Mesodermal cell (in vitro differentiated cells): ENCODE data around the gene MRPL39.

Experiments used
- H3K27ac ChIP-seq: 2 replicates; pipeline ENCODE4 v1.7.0; 2013; ENCODE audit warnings: mild to moderate bottlenecking, low read depth, low read length, moderate library complexity; ENCODE audit not compliant: severe bottlenecking
- H3K36me3 ChIP-seq: 2 replicates; pipeline ENCODE4 v1.7.1; 2013; ENCODE audit warnings: mild to moderate bottlenecking, low read length, moderate library complexity; ENCODE audit not compliant: control insufficient read depth, insufficient read depth
- H3K4me1 ChIP-seq: one replicate; pipeline ENCODE4 v1.7.1; 2013; ENCODE audit warnings: mild to moderate bottlenecking, low read length; ENCODE audit not compliant: insufficient read depth, control insufficient read depth, poor library complexity, severe bottlenecking
- H3K4me3 ChIP-seq: 2 replicates; pipeline ENCODE4 v1.7.0; 2013; ENCODE audit warnings: low read length, control low read depth, mild to moderate bottlenecking; ENCODE audit not compliant: insufficient read depth, poor library complexity, severe bottlenecking; ENCODE audit errors: extremely low read depth
- H3K9me3 ChIP-seq: 2 replicates; pipeline ENCODE4 v1.7.1; 2013; ENCODE audit warnings: mild to moderate bottlenecking, low read length, moderate library complexity; ENCODE audit not compliant: control insufficient read depth
- WGBS, 2 experiments: methylation state at CpG; one replicate each; pipeline ENCODE4 v1.1.5; 2013; ENCODE audit warnings: missing lambda C conversion rate in 2 of 2; ENCODE audit not compliant: insufficient coverage in 2 of 2; 5-methylcytosine and 5-hydroxymethylcytosine counted together

The MRPL39 gene

GRCh38 chr21:25579226-25580013 lies 27.9 kb downstream of the MRPL39 start:
- no peak overlapping the region for H3K27ac ChIP-seq
- no peaks in the 10 kb centered on the region for H3K9me3 ChIP-seq
- H3K4me3 ChIP-seq: no peak overlapping the region
- H3K4me1 ChIP-seq: peaks cover 7% of the 10 kb centered on the region
- WGBS, 2 experiments: no CpG with 5 or more reads among the region's 4 CpGs
- H3K36me3 ChIP-seq: peaks cover 19% of the 10 kb centered on the region

- WGBS, 2 experiments: 87 to 100% methylated on average over 1 to 3 of the region's 7 CpGs
- H3K4me1 ChIP-seq: peaks cover 15% of the 10 kb centered on the region
These were observed 29.0 kb downstream of the MRPL39 start for GRCh38 chr21:25578056-25578961.

GRCh38 chr21:25577424-25578055 lies 29.7 kb downstream of the MRPL39 start:
- WGBS, 2 experiments: 100% methylated on average over 1 of the region's 3 CpGs
- Histone ChIP-seq H3K27ac (no peak overlapping the region), H3K9me3 (no peaks in the 10 kb centered on the region)

More at GRCh38 chr21:25578056-25578961, 29.0 kb downstream of the MRPL39 start:
- H3K9me3 ChIP-seq: no peaks in the 10 kb centered on the region
- H3K36me3 ChIP-seq: peaks cover 17% of the 10 kb centered on the region
- H3K4me3 ChIP-seq: no peak overlapping the region
- no peak overlapping the region for H3K27ac ChIP-seq

GRCh38 chr21:25573409-25574206 lies 33.7 kb downstream of the MRPL39 start:
- peak overlapping the region; percentile 61 for H3K27ac ChIP-seq

More at GRCh38 chr21:25577424-25578055, 29.7 kb downstream of the MRPL39 start:
- peaks cover 21% of the 10 kb centered on the region for H3K4me1 ChIP-seq
- no peak overlapping the region for H3K4me3 ChIP-seq
- H3K36me3 ChIP-seq: peaks cover 13% of the 10 kb centered on the region

GRCh38 chr21:25572861-25573310 lies 34.4 kb downstream of the MRPL39 start:
- whole genome bisulfite sequencing, 2 experiments: no CpG with 5 or more reads among the region's 3 CpGs
- Histone ChIP-seq H3K9me3 (no peaks in the 10 kb centered on the region), H3K4me3 (no peak overlapping the region), H3K36me3 (peaks cover 8% of the 10 kb centered on the region), H3K27ac (peak overlapping the region; percentile 32), H3K4me1 (peaks cover 30% of the 10 kb centered on the region)

More at GRCh38 chr21:25573409-25574206, 33.7 kb downstream of the MRPL39 start:
- peaks cover 8% of the 10 kb centered on the region for H3K36me3 ChIP-seq
- peaks cover 22% of the 10 kb centered on the region for H3K4me1 ChIP-seq
- 25% methylated on average over 1 of the region's 6 CpGs; no CpG with 5 or more reads in 1 of the 2 experiments for WGBS, 2 experiments
- no peak overlapping the region for H3K4me3 ChIP-seq
- H3K9me3 ChIP-seq: no peaks in the 10 kb centered on the region

- Histone ChIP-seq H3K9me3 (no peaks in the 10 kb centered on the region), H3K4me1 (peaks cover 30% of the 10 kb centered on the region), H3K4me3 (no peak overlapping the region), H3K36me3 (peaks cover 7% of the 10 kb centered on the region), H3K27ac (no peak overlapping the region)
- 57% methylated on average over 1 of the region's 1 CpG; no CpG with 5 or more reads in 1 of the 2 experiments for WGBS, 2 experiments
These were observed 35.6 kb downstream of the MRPL39 start for GRCh38 chr21:25571726-25572121.

- Histone ChIP-seq H3K9me3 (no peaks in the 10 kb centered on the region), H3K4me3 (no peak overlapping the region), H3K36me3 (peaks cover 9% of the 10 kb centered on the region), H3K4me1 (peaks cover 25% of the 10 kb centered on the region), H3K27ac (no peak overlapping the region)
- 92 to 96% methylated on average over 3 to 4 of the region's 4 CpGs for WGBS, 2 experiments
These were observed 37.6 kb downstream of the MRPL39 start for GRCh38 chr21:25569711-25570110.

- H3K27ac ChIP-seq: no peak overlapping the region
- no peaks in the 10 kb centered on the region for H3K9me3 ChIP-seq
- H3K36me3 ChIP-seq: peaks cover 13% of the 10 kb centered on the region
- H3K4me1 ChIP-seq: peaks cover 25% of the 10 kb centered on the region
- WGBS, 2 experiments: no CpG with 5 or more reads among the region's 1 CpG
- H3K4me3 ChIP-seq: no peak overlapping the region
These were observed 38.2 kb downstream of the MRPL39 start for GRCh38 chr21:25569084-25569483.

- no peak overlapping the region for H3K27ac ChIP-seq
- H3K4me3 ChIP-seq: no peak overlapping the region
- WGBS, 2 experiments: no CpG with 5 or more reads among the region's 5 CpGs
- peaks cover 13% of the 10 kb centered on the region for H3K36me3 ChIP-seq
- no peaks in the 10 kb centered on the region for H3K9me3 ChIP-seq
- H3K4me1 ChIP-seq: peaks cover 17% of the 10 kb centered on the region
These were observed 39.0 kb downstream of the MRPL39 start for GRCh38 chr21:25568246-25568645.

GRCh38 chr21:25567472-25567871 lies 39.8 kb downstream of the MRPL39 start:
- Histone ChIP-seq H3K4me3 (no peak overlapping the region), H3K36me3 (peaks cover 13% of the 10 kb centered on the region), H3K4me1 (peaks cover 12% of the 10 kb centered on the region), H3K27ac (no peak overlapping the region), H3K9me3 (no peaks in the 10 kb centered on the region)
- 88 to 96% methylated on average over 3 of the region's 4 CpGs for WGBS, 2 experiments
